AML-193 (cell line): Measurements from ENCODE around the gene UBE2N.
A peak's percentile ranks its signal among the peaks of the same experiment; 100 is the strongest.
"Not testable (repeated sequence)": the region's sequence is repeated elsewhere in the genome, so short reads cannot be mapped to it uniquely, and the experiment has no call there.

Experiments
- DNase-seq, 2 experiments: peaks; one replicate each; lab custom pipeline; 2025; lab: John Stamatoyannopoulos, UW

Gene UBE2N

GRCh38 chr12:93411060-93411459 lies 30.7 kb downstream of the UBE2N start:
- not testable (repeated sequence) for DNase-seq

GRCh38 chr12:93409343-93410187 lies 32.2 kb downstream of the UBE2N start:
- not testable (repeated sequence) for DNase-seq

- DNase-seq = no peak
Measured at GRCh38 chr12:93408813-93409212, 32.9 kb downstream of the UBE2N start.

GRCh38 chr12:93407963-93408283 lies 33.8 kb downstream of the UBE2N start:
- no peak for DNase-seq

GRCh38 chr12:93407054-93407962 lies 34.4 kb downstream of the UBE2N start:
- DNase-seq = no peak

- DNase-seq = no peak
Measured at GRCh38 chr12:93404961-93405849, 36.5 kb downstream of the UBE2N start.

- no peak for DNase-seq
Measured at GRCh38 chr12:93403988-93404803, 37.6 kb downstream of the UBE2N start.

GRCh38 chr12:93402333-93403311 lies 39.1 kb downstream of the UBE2N start:
- DNase-seq = no peak

- not testable (repeated sequence) for DNase-seq
Measured at GRCh38 chr12:93399183-93399863, 42.4 kb downstream of the UBE2N start.

- DNase-seq = no peak
Measured at GRCh38 chr12:93397412-93397811, 44.3 kb downstream of the UBE2N start.

GRCh38 chr12:93393425-93393824 lies 48.3 kb downstream of the UBE2N start:
- DNase-seq = no peak

- no peak for DNase-seq
Measured at GRCh38 chr12:93390549-93391297, 51.0 kb downstream of the UBE2N start.

- DNase-seq = peak in 1 of 2 experiments; percentile 29
Measured at GRCh38 chr12:93390031-93390430, 51.7 kb downstream of the UBE2N start.

- no peak for DNase-seq
Measured at GRCh38 chr12:93387780-93388179, 54.0 kb downstream of the UBE2N start.

- DNase-seq = not testable (repeated sequence)
Measured at GRCh38 chr12:93381976-93382437, 59.7 kb downstream of the UBE2N start.

GRCh38 chr12:93381161-93381975 lies 60.4 kb downstream of the UBE2N start:
- no peak for DNase-seq

- DNase-seq = peak; percentile 11 to 15
Measured at GRCh38 chr12:93380480-93381121, 61.1 kb downstream of the UBE2N start.
